Mononuclear cell (primary cell): ENCODE measurements around the gene EPRS1. TPM values are rescaled to one million over a fixed set of nuclear protein-coding genes. Genes with fewer than 3 reads are reported as not detected.
A peak's percentile ranks its signal among the peaks of the same experiment; 100 is the strongest.
"Not testable (repeated sequence)": the region's sequence is repeated elsewhere in the genome, so short reads cannot be mapped to it uniquely, and the experiment has no call there.

Experiments
- H3K27me3 ChIP-seq: 2 replicates; pipeline ENCODE4 v1.6.0; 2011; ENCODE audit warnings: low read length, control low read depth; ENCODE audit not compliant: insufficient read depth
- H3K4me1 ChIP-seq: 2 replicates; pipeline ENCODE4 v1.5.1; 2011; ENCODE audit warnings: mild to moderate bottlenecking, low read length, control low read depth; ENCODE audit not compliant: insufficient read depth
- H3K4me3 ChIP-seq: 2 replicates; pipeline ENCODE4 v1.5.1; 2011; ENCODE audit warnings: mild to moderate bottlenecking, low read length, moderate library complexity
- H3K9me3 ChIP-seq: 2 replicates; pipeline ENCODE4 v1.5.1; 2011; ENCODE audit warnings: low read depth, mild to moderate bottlenecking, control low read depth, low read length
- total RNA-seq: library from RNA; depleted of rRNA; stranded (reverse); fragments of >200 nt; gene quantifications from one replicate; pipeline ENCODE4 v1.2.3, GENCODE V29; 2012

EPRS1 gene
- total RNA-seq, 1 donor = 55.9 TPM

GRCh38 chr1:220056374-220056773 lies 10.1 kb upstream of the EPRS1 start:
- Histone ChIP-seq H3K9me3 (no peaks in the 10 kb centered on the region), H3K4me1 (no peaks in the 10 kb centered on the region), H3K27me3 (no peaks in the 10 kb centered on the region), H3K4me3 (no peak overlapping the region)

GRCh38 chr1:220045356-220046051 lies 801 bp downstream of the EPRS1 start:
- Histone ChIP-seq H3K4me1 (peaks cover 26% of the 10 kb centered on the region), H3K27me3 (no peaks in the 10 kb centered on the region), H3K4me3 (peak overlapping the region; percentile 92)

GRCh38 chr1:220044678-220045355 lies 1.5 kb downstream of the EPRS1 start:
- Histone ChIP-seq H3K4me3 (no peak overlapping the region), H3K27me3 (no peaks in the 10 kb centered on the region), H3K4me1 (peaks cover 26% of the 10 kb centered on the region), H3K9me3 (no peaks in the 10 kb centered on the region)

More at GRCh38 chr1:220045356-220046051, 801 bp downstream of the EPRS1 start:
- no peaks in the 10 kb centered on the region for H3K9me3 ChIP-seq

GRCh38 chr1:220043646-220044045 lies 2.7 kb downstream of the EPRS1 start:
- no peak overlapping the region for H3K4me3 ChIP-seq
- H3K9me3 ChIP-seq = no peaks in the 10 kb centered on the region
- H3K27me3 ChIP-seq = no peaks in the 10 kb centered on the region
- peaks cover 26% of the 10 kb centered on the region for H3K4me1 ChIP-seq

GRCh38 chr1:220040028-220040596 lies 6.2 kb downstream of the EPRS1 start:
- no peaks in the 10 kb centered on the region for H3K9me3 ChIP-seq
- H3K27me3 ChIP-seq = no peaks in the 10 kb centered on the region
- no peak overlapping the region for H3K4me3 ChIP-seq
- H3K4me1 ChIP-seq = peaks cover 10% of the 10 kb centered on the region

GRCh38 chr1:220038640-220039039 lies 7.7 kb downstream of the EPRS1 start:
- no peaks in the 10 kb centered on the region for H3K4me1 ChIP-seq
- H3K4me3 ChIP-seq = no peak overlapping the region
- H3K9me3 ChIP-seq = no peaks in the 10 kb centered on the region
- H3K27me3 ChIP-seq = no peaks in the 10 kb centered on the region

- not testable (repeated sequence) for H3K4me1 ChIP-seq, H3K9me3 ChIP-seq, H3K4me3 ChIP-seq, H3K27me3 ChIP-seq
Measured at GRCh38 chr1:220037810-220038209, 8.5 kb downstream of the EPRS1 start.

- Histone ChIP-seq H3K4me1 (no peaks in the 10 kb centered on the region), H3K27me3 (no peaks in the 10 kb centered on the region), H3K9me3 (no peaks in the 10 kb centered on the region), H3K4me3 (no peak overlapping the region)
Measured at GRCh38 chr1:220032911-220033310, 13.4 kb downstream of the EPRS1 start.

- no peak overlapping the region for H3K4me3 ChIP-seq
- H3K9me3 ChIP-seq = no peaks in the 10 kb centered on the region
- H3K27me3 ChIP-seq = no peaks in the 10 kb centered on the region
- no peaks in the 10 kb centered on the region for H3K4me1 ChIP-seq
Measured at GRCh38 chr1:220031287-220031686, 15.0 kb downstream of the EPRS1 start.

- Histone ChIP-seq H3K27me3 (no peaks in the 10 kb centered on the region), H3K9me3 (no peaks in the 10 kb centered on the region), H3K4me1 (no peaks in the 10 kb centered on the region), H3K4me3 (no peak overlapping the region)
Measured at GRCh38 chr1:220028346-220028895, 17.9 kb downstream of the EPRS1 start.

GRCh38 chr1:220019071-220019470 lies 27.2 kb downstream of the EPRS1 start:
- Histone ChIP-seq H3K4me1 (no peaks in the 10 kb centered on the region), H3K4me3 (no peak overlapping the region), H3K9me3 (no peaks in the 10 kb centered on the region), H3K27me3 (no peaks in the 10 kb centered on the region)

- H3K4me1 ChIP-seq = no peaks in the 10 kb centered on the region
- no peaks in the 10 kb centered on the region for H3K9me3 ChIP-seq
- H3K4me3 ChIP-seq = no peak overlapping the region
- no peaks in the 10 kb centered on the region for H3K27me3 ChIP-seq
Measured at GRCh38 chr1:220013497-220013896, 32.8 kb downstream of the EPRS1 start.

- Histone ChIP-seq H3K4me3 (no peak overlapping the region), H3K9me3 (no peaks in the 10 kb centered on the region), H3K4me1 (no peaks in the 10 kb centered on the region), H3K27me3 (no peaks in the 10 kb centered on the region)
Measured at GRCh38 chr1:220012259-220012658, 34.0 kb downstream of the EPRS1 start.

GRCh38 chr1:220011620-220012019 lies 34.7 kb downstream of the EPRS1 start:
- H3K4me1 ChIP-seq = no peaks in the 10 kb centered on the region
- H3K9me3 ChIP-seq = no peaks in the 10 kb centered on the region
- H3K27me3 ChIP-seq = no peaks in the 10 kb centered on the region
- H3K4me3 ChIP-seq = no peak overlapping the region

- Histone ChIP-seq H3K27me3 (no peaks in the 10 kb centered on the region), H3K9me3 (no peaks in the 10 kb centered on the region), H3K4me3 (no peak overlapping the region), H3K4me1 (no peaks in the 10 kb centered on the region)
Measured at GRCh38 chr1:220007438-220007837, 38.9 kb downstream of the EPRS1 start.
